ENCODE measurements around the gene AGAP1. TPM values are rescaled to one million over a fixed set of nuclear protein-coding genes. Genes with fewer than 3 reads are reported as not detected.

Gene AGAP1
- polyA plus RNA-seq, 5 donors: 14.7 to 19.2 (median 18.4) TPM

- no peak for DNase-seq
These were observed 140.8 kb downstream of the AGAP1 start for GRCh38 chr2:235634435-235635158.

GRCh38 chr2:235636546-235636945, 142.7 kb downstream of the AGAP1 start:
- DNase-seq: no peak

GRCh38 chr2:235637896-235638295, 144.1 kb downstream of the AGAP1 start:
- no peak for DNase-seq

GRCh38 chr2:235638541-235639427, 144.9 kb downstream of the AGAP1 start:
- DNase-seq: no peak

- DNase-seq: peak in 1 of 2 donors; percentile 64
These were observed 145.6 kb downstream of the AGAP1 start for GRCh38 chr2:235639428-235639773.

- no peak for DNase-seq
These were observed 146.0 kb downstream of the AGAP1 start for GRCh38 chr2:235639885-235640284.

- DNase-seq: no peak
These were observed 146.5 kb downstream of the AGAP1 start for GRCh38 chr2:235640377-235640776.

GRCh38 chr2:235640926-235641723, 147.3 kb downstream of the AGAP1 start:
- DNase-seq: no peak

- no peak for DNase-seq
These were observed 148.1 kb downstream of the AGAP1 start for GRCh38 chr2:235641956-235642355.

GRCh38 chr2:235642446-235643098, 148.7 kb downstream of the AGAP1 start:
- no peak for DNase-seq

- no peak for DNase-seq
These were observed 150.1 kb downstream of the AGAP1 start for GRCh38 chr2:235643680-235644511.

- DNase-seq: no peak
These were observed 153.4 kb downstream of the AGAP1 start for GRCh38 chr2:235647264-235647663.

GRCh38 chr2:235647877-235648276, 154.0 kb downstream of the AGAP1 start:
- DNase-seq: no peak

- DNase-seq: no peak
These were observed 155.6 kb downstream of the AGAP1 start for GRCh38 chr2:235649418-235649817.

- no peak for DNase-seq
These were observed 157.8 kb downstream of the AGAP1 start for GRCh38 chr2:235651643-235652042.

GRCh38 chr2:235654103-235654813, 160.4 kb downstream of the AGAP1 start:
- no peak for DNase-seq

GRCh38 chr2:235658351-235659174, 164.7 kb downstream of the AGAP1 start:
- no peak for DNase-seq

GRCh38 chr2:235659767-235660322, 166.0 kb downstream of the AGAP1 start:
- no peak for DNase-seq
